HCT116 (cell line): ENCODE measurements around the gene SERPINE3.

Experiments used
- CBX3 ChIP-seq: IDR thresholded peaks from 2 replicates; pipeline ENCODE4 v1.6.1; 2012; ENCODE audit warnings: low read depth
- CEBPB ChIP-seq: IDR thresholded peaks from 2 replicates; pipeline ENCODE4 v1.6.1; 2012; ENCODE audit warnings: low read depth
- CTCF ChIP-seq, 3 experiments: fragments of 200-600 bp in 1 of 3; sonication (generic) in 1 of 3; IDR thresholded peaks in 2 of 3; conservative IDR thresholded peaks in 1 of 3; 2 replicates each; pipeline ENCODE4 v1.5.1; 2012 to 2017; ENCODE audit warnings: low read depth in 2 of 3, low read length in 2 of 3, antibody characterized with exemption in 1 of 3, borderline replicate concordance in 1 of 3, control low read depth in 1 of 3, mild to moderate bottlenecking in 1 of 3, mixed read lengths in 1 of 3, mixed run types in 1 of 3, moderate library complexity in 1 of 3; ENCODE audit not compliant: insufficient read depth in 1 of 3
- EZH2 ChIP-seq: fragments of 200-600 bp; sonication (generic); IDR thresholded peaks from 2 replicates; pipeline ENCODE4 v1.6.1; 2017; ENCODE audit warnings: antibody characterized with exemption, mixed run types
- EZH2phosphoT487 ChIP-seq: fragments of 200-600 bp; IDR thresholded peaks from 2 replicates; pipeline ENCODE4 v1.6.1; 2018; ENCODE audit warnings: antibody characterized with exemption, borderline replicate concordance
- MAX ChIP-seq: IDR thresholded peaks from 2 replicates; pipeline ENCODE4 v1.6.1; 2012
- POLR2A ChIP-seq: IDR thresholded peaks from 2 replicates; pipeline ENCODE4 v1.7.0; 2011; ENCODE audit warnings: borderline replicate concordance; ENCODE audit not compliant: insufficient read depth, insufficient read length; ENCODE audit errors: extremely low read depth
- POLR2AphosphoS5 ChIP-seq: IDR thresholded peaks from 2 replicates; pipeline ENCODE4 v1.6.1; 2011; ENCODE audit warnings: mild to moderate bottlenecking, low read depth, low read length, moderate library complexity
- RAD21 ChIP-seq: IDR thresholded peaks from 2 replicates; pipeline ENCODE4 v1.6.1; 2012; ENCODE audit warnings: low read depth, mild to moderate bottlenecking
- REST ChIP-seq: IDR thresholded peaks from 2 replicates; pipeline ENCODE4 v1.6.1; 2012; ENCODE audit warnings: low read depth
- SIN3A ChIP-seq: IDR thresholded peaks from 2 replicates; pipeline ENCODE4 v1.6.1; 2012; ENCODE audit warnings: low read depth
- SP1 ChIP-seq: IDR thresholded peaks from 2 replicates; pipeline ENCODE4 v1.6.1; 2012; ENCODE audit warnings: low read depth
- ZBTB33 ChIP-seq: IDR thresholded peaks from 2 replicates; pipeline ENCODE4 v1.6.1; 2011; ENCODE audit warnings: mild to moderate bottlenecking, low read length, moderate library complexity; ENCODE audit not compliant: insufficient replicate concordance; ENCODE audit errors: extremely low read depth
- ZNF274 ChIP-seq: fragments of 200-500 bp; sonication (Bioruptor generic); IDR thresholded peaks from 2 replicates; pipeline ENCODE4 v1.6.1; 2014; ENCODE audit warnings: mild to moderate bottlenecking, low read depth, low read length, inconsistent platforms

GRCh38 chr13:51346397-51346796 is 6.9 kb downstream of the SERPINE3 start:
- TF ChIP-seq POLR2A, result no peak
- no peak for TF ChIP-seq CTCF (IDR thresholded peaks at IDR 0.05 in 2 of 3, conservative IDR thresholded peaks at IDR 0.05 in 1 of 3; ENCODE audit: borderline replicate concordance in 1 of 3, insufficient read depth in 1 of 3, low read depth in 2 of 3, low read length in 2 of 3)
- no peak for TF ChIP-seq CEBPB
- TF ChIP-seq EZH2, result no peak
- TF ChIP-seq POLR2AphosphoS5, result no peak
- no peak for TF ChIP-seq RAD21
- no peak for TF ChIP-seq EZH2phosphoT487
- no peak for TF ChIP-seq SP1
- TF ChIP-seq CBX3, result no peak
- TF ChIP-seq ZBTB33, result no peak
- no peak for TF ChIP-seq SIN3A
- no peak for TF ChIP-seq MAX
- TF ChIP-seq ZNF274, result no peak
- no peak for TF ChIP-seq REST
